ENCODE results near the gene CREBBP.

Gene CREBBP

GRCh38 chr16:3879258-3879886 is 1.1 kb downstream of the CREBBP start:
- no peak for DNase-seq

- DNase-seq, result no peak
Observed at GRCh38 chr16:3878610-3879009, 1.9 kb downstream of the CREBBP start.

- DNase-seq, result no peak
Observed at GRCh38 chr16:3876695-3877094, 3.8 kb downstream of the CREBBP start.

- DNase-seq, result no peak
Observed at GRCh38 chr16:3876160-3876559, 4.4 kb downstream of the CREBBP start.

GRCh38 chr16:3874794-3875692 is 5.5 kb downstream of the CREBBP start:
- no peak for DNase-seq

- DNase-seq, result no peak
Observed at GRCh38 chr16:3874242-3874641, 6.3 kb downstream of the CREBBP start.

- DNase-seq, result no peak
Observed at GRCh38 chr16:3873482-3874173, 6.9 kb downstream of the CREBBP start.

GRCh38 chr16:3872216-3872895 is 8.2 kb downstream of the CREBBP start:
- no peak for DNase-seq

GRCh38 chr16:3868967-3869366 is 11.5 kb downstream of the CREBBP start:
- no peak for DNase-seq

- DNase-seq, result no peak
Observed at GRCh38 chr16:3868556-3868955, 12.0 kb downstream of the CREBBP start.

- no peak for DNase-seq
Observed at GRCh38 chr16:3866703-3867431, 13.6 kb downstream of the CREBBP start.

GRCh38 chr16:3865241-3865640 is 15.3 kb downstream of the CREBBP start:
- no peak for DNase-seq

- no peak for DNase-seq
Observed at GRCh38 chr16:3864562-3864961, 16.0 kb downstream of the CREBBP start.

GRCh38 chr16:3863587-3863986 is 16.9 kb downstream of the CREBBP start:
- DNase-seq, result no peak

GRCh38 chr16:3861808-3862451 is 18.6 kb downstream of the CREBBP start:
- DNase-seq, result no peak

- DNase-seq, result no peak
Observed at GRCh38 chr16:3859889-3860288, 20.6 kb downstream of the CREBBP start.

GRCh38 chr16:3858801-3859200 is 21.7 kb downstream of the CREBBP start:
- no peak for DNase-seq

- DNase-seq, result no peak
Observed at GRCh38 chr16:3857189-3858043, 23.1 kb downstream of the CREBBP start.

- DNase-seq, result no peak
Observed at GRCh38 chr16:3856367-3857141, 24.0 kb downstream of the CREBBP start.
